ES-I3 (cell line): ENCODE results near the gene LCN12.
"Not testable (repeated sequence)": the region's sequence is repeated elsewhere in the genome, so short reads cannot be mapped to it uniquely, and the experiment has no call there.

Experiments used
- H3K36me3 ChIP-seq: 2 replicates; pipeline ENCODE4 v1.6.1; 2013; ENCODE audit warnings: mild to moderate bottlenecking, low read length, control low read depth, moderate library complexity; ENCODE audit not compliant: insufficient read depth
- H3K4me1 ChIP-seq: 2 replicates; pipeline ENCODE4 v1.6.1; 2013; ENCODE audit warnings: mild to moderate bottlenecking, control low read depth, low read length; ENCODE audit not compliant: insufficient read depth
- H3K9ac ChIP-seq: 2 replicates; pipeline ENCODE4 v1.6.1; 2013; ENCODE audit warnings: low read depth, mild to moderate bottlenecking, low read length, moderate library complexity
- H3K9me3 ChIP-seq: 2 replicates; pipeline ENCODE4 v1.6.1; 2013; ENCODE audit warnings: mild to moderate bottlenecking, low read length, moderate library complexity; ENCODE audit not compliant: control insufficient read depth, insufficient read depth

Gene LCN12

GRCh38 chr9:137000177-137000930 lies 48.3 kb downstream of the LCN12 start:
- Histone ChIP-seq H3K4me1 (peaks cover 4% of the 10 kb centered on the region; the same call in 1 of the 2 replicates), H3K9ac (no peak overlapping the region), H3K9me3 (no peaks in the 10 kb centered on the region), H3K36me3 (no peaks in the 10 kb centered on the region)

- H3K9ac ChIP-seq, result no peak overlapping the region
- H3K9me3 ChIP-seq, result no peaks in the 10 kb centered on the region
- H3K4me1 ChIP-seq, result peaks cover 4% of the 10 kb centered on the region; the same call in 1 of the 2 replicates
- no peaks in the 10 kb centered on the region for H3K36me3 ChIP-seq
Observed at GRCh38 chr9:137001857-137002645, 50.0 kb downstream of the LCN12 start.

GRCh38 chr9:137002646-137003041 lies 50.6 kb downstream of the LCN12 start:
- H3K9me3 ChIP-seq, result no peaks in the 10 kb centered on the region
- H3K36me3 ChIP-seq, result no peaks in the 10 kb centered on the region
- no peak overlapping the region for H3K9ac ChIP-seq
- no peaks in the 10 kb centered on the region for H3K4me1 ChIP-seq

DNA sequence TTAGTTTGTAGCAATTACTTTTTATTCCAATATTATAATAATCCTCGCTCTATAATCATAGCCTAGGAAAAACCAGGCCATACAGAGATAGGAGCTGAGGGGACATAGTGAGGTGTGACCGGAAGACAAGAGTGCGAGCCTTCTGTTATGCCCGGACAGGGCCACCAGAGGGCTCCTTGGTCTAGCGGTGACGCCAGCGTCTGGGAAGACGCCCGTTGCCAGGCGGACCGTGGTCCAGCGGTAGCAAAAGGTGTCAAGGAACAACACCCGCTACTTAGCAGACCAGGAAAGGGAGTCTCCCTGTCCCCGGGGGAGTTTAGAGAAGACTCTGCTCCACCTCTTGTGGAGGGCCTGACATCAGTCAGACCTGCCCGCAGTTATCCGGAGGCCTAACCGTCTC lies 52.2 kb downstream of the LCN12 start:
- H3K4me1 ChIP-seq, H3K9ac ChIP-seq, H3K9me3 ChIP-seq, H3K36me3 ChIP-seq: not testable (repeated sequence)
